Mesendoderm (in vitro differentiated cells): ENCODE measurements around the gene OR5H2.
"Not testable (repeated sequence)": the region's sequence is repeated elsewhere in the genome, so short reads cannot be mapped to it uniquely, and the experiment has no call there.

Experiments
- DNase-seq: peaks from one replicate; pipeline ENCODE4 v3.0.0; 2013
- H2AK5ac ChIP-seq: 2 replicates; pipeline ENCODE4 v1.6.1; 2013; ENCODE audit warnings: low read length, inconsistent platforms
- H2BK120ac ChIP-seq: 2 replicates; pipeline ENCODE4 v1.6.1; 2013; ENCODE audit warnings: low read depth, mild to moderate bottlenecking, low read length, moderate library complexity, mixed read lengths
- H2BK15ac ChIP-seq: replicated peaks from 2 replicates; pipeline ENCODE4 v1.6.1; 2013; ENCODE audit warnings: low read depth, mild to moderate bottlenecking, moderate library complexity
- H2BK5ac ChIP-seq: 2 replicates; pipeline ENCODE4 v1.6.1; 2013; ENCODE audit warnings: low read length, inconsistent platforms
- H3K18ac ChIP-seq: 2 replicates; pipeline ENCODE4 v1.6.1; 2013; ENCODE audit warnings: mild to moderate bottlenecking, low read length, mixed read lengths
- H3K23ac ChIP-seq: one replicate; pipeline ENCODE4 v1.6.1; 2013; ENCODE audit warnings: low read length
- H3K27ac ChIP-seq: 2 replicates; pipeline ENCODE4 v1.5.1; 2013; ENCODE audit warnings: low read depth, mild to moderate bottlenecking, inconsistent platforms, low read length, moderate library complexity
- H3K27me3 ChIP-seq: 2 replicates; pipeline ENCODE4 v1.6.1; 2013; ENCODE audit warnings: low read length, control low read depth, mild to moderate bottlenecking, inconsistent platforms; ENCODE audit not compliant: insufficient read depth, poor library complexity
- H3K36me3 ChIP-seq: 2 replicates; pipeline ENCODE4 v1.6.1; 2013; ENCODE audit warnings: low read length, inconsistent platforms; ENCODE audit not compliant: control insufficient read depth, insufficient read depth
- H3K4ac ChIP-seq: one replicate; pipeline ENCODE4 v1.6.1; 2013; ENCODE audit warnings: low read depth, mild to moderate bottlenecking, low read length, moderate library complexity
- H3K4me1 ChIP-seq: 2 replicates; pipeline ENCODE4 v1.6.1; 2013; ENCODE audit warnings: low read depth, low read length, inconsistent platforms; ENCODE audit not compliant: control insufficient read depth
- H3K4me2 ChIP-seq: 2 replicates; pipeline ENCODE4 v1.6.1; 2013; ENCODE audit warnings: low read length
- H3K4me3 ChIP-seq: 2 replicates; pipeline ENCODE4 v1.5.1; 2013; ENCODE audit warnings: mild to moderate bottlenecking, low read length
- H3K56ac ChIP-seq: one replicate; pipeline ENCODE4 v1.6.1; 2013; ENCODE audit warnings: low read length
- H3K79me1 ChIP-seq: 2 replicates; pipeline ENCODE4 v1.6.1; 2013; ENCODE audit warnings: low read length, inconsistent platforms
- H3K79me2 ChIP-seq: 2 replicates; pipeline ENCODE4 v1.6.1; 2013; ENCODE audit warnings: mild to moderate bottlenecking, low read length; ENCODE audit not compliant: control insufficient read depth, insufficient read depth
- H3K9ac ChIP-seq: 2 replicates; pipeline ENCODE4 v1.6.1; 2013; ENCODE audit warnings: low read length, inconsistent platforms
- H4K5ac ChIP-seq: one replicate; pipeline ENCODE4 v1.6.1; 2013; ENCODE audit warnings: low read length
- H4K8ac ChIP-seq: one replicate; pipeline ENCODE4 v1.6.1; 2013; ENCODE audit warnings: low read depth, mild to moderate bottlenecking, control low read depth, low read length, moderate library complexity
- WGBS: extraction: QIAGEN DNeasy Blood & Tissue Kit; methylation state at CpG from one replicate; pipeline ENCODE4 v1.1.7; 2013; ENCODE audit warnings: low lambda C conversion rate, missing lambda C conversion rate; ENCODE audit not compliant: insufficient coverage; ENCODE audit errors: extremely low coverage; 5-methylcytosine and 5-hydroxymethylcytosine counted together

OR5H2 gene

GRCh38 chr3:98256026-98256425, 26.3 kb upstream of the OR5H2 start:
- not testable (repeated sequence) for H2AK5ac ChIP-seq, H3K79me2 ChIP-seq, H3K9ac ChIP-seq, H3K18ac ChIP-seq, H3K23ac ChIP-seq, H3K4ac ChIP-seq, H3K4me3 ChIP-seq, H2BK15ac ChIP-seq, H3K79me1 ChIP-seq, H3K27ac ChIP-seq, H3K4me1 ChIP-seq, H4K5ac ChIP-seq, H2BK120ac ChIP-seq, H3K4me2 ChIP-seq, H3K27me3 ChIP-seq, H3K36me3 ChIP-seq, H4K8ac ChIP-seq, H2BK5ac ChIP-seq
- DNase-seq = peak; percentile 72
- peak overlapping the region; percentile 57 for H3K56ac ChIP-seq
- no CpG with 5 or more reads among the region's 5 CpGs for WGBS

- peak overlapping the region; percentile 73 for H2AK5ac ChIP-seq
- no peak overlapping the region for H4K5ac ChIP-seq
- H2BK5ac ChIP-seq = no peak overlapping the region
- no peak overlapping the region for H2BK120ac ChIP-seq
- no peaks in the 10 kb centered on the region for H3K79me2 ChIP-seq
- H3K18ac ChIP-seq = no peak overlapping the region
- H3K9ac ChIP-seq = no peak overlapping the region
- H3K4ac ChIP-seq = peak overlapping the region; percentile 83
- H3K4me1 ChIP-seq = no peaks in the 10 kb centered on the region
- peak; percentile 54 for DNase-seq
- H3K23ac ChIP-seq = no peak overlapping the region
- no peak overlapping the region for H4K8ac ChIP-seq
- WGBS = no CpG with 5 or more reads among the region's 2 CpGs
- no peaks in the 10 kb centered on the region for H3K27me3 ChIP-seq
- H3K56ac ChIP-seq = no peak overlapping the region
- no peaks in the 10 kb centered on the region for H3K36me3 ChIP-seq
- no peaks in the 10 kb centered on the region for H3K79me1 ChIP-seq
- no peak overlapping the region for H3K4me3 ChIP-seq
- H3K4me2 ChIP-seq = no peak overlapping the region
- no peak overlapping the region for H3K27ac ChIP-seq
- H2BK15ac ChIP-seq = no peak overlapping the region
Measured at GRCh38 chr3:98259707-98260106, 22.6 kb upstream of the OR5H2 start.

- Histone ChIP-seq H4K5ac (no peak overlapping the region), H3K4me2 (no peak overlapping the region), H3K36me3 (no peaks in the 10 kb centered on the region), H3K9ac (no peak overlapping the region), H3K79me1 (no peaks in the 10 kb centered on the region), H3K18ac (no peak overlapping the region), H2AK5ac (no peak overlapping the region), H3K79me2 (no peaks in the 10 kb centered on the region), H2BK120ac (no peak overlapping the region), H3K23ac (no peak overlapping the region), H3K27ac (no peak overlapping the region), H3K4me3 (no peak overlapping the region), H3K4me1 (no peaks in the 10 kb centered on the region), H4K8ac (no peak overlapping the region), H2BK15ac (no peak overlapping the region), H3K27me3 (no peaks in the 10 kb centered on the region), H3K4ac (no peak overlapping the region), H3K56ac (no peak overlapping the region), H2BK5ac (no peak overlapping the region)
- DNase-seq = no peak
- WGBS = no CpG with 5 or more reads among the region's 2 CpGs
Measured at GRCh38 chr3:98262046-98262445, 20.3 kb upstream of the OR5H2 start.

- H3K4me1 ChIP-seq = no peaks in the 10 kb centered on the region
- no peak within 1 kb of the TSS for H2BK15ac ChIP-seq
- WGBS = 100% methylated on average over 1 of the region's 3 CpGs
- H3K4ac ChIP-seq = no peak within 1 kb of the TSS
- H3K79me2 ChIP-seq = no peaks in the 10 kb centered on the region
- H3K79me1 ChIP-seq = no peaks in the 10 kb centered on the region
- H2BK5ac ChIP-seq = no peak within 1 kb of the TSS
- no peak within 1 kb of the TSS for H3K4me3 ChIP-seq
- DNase-seq = no peak
- no peaks in the 10 kb centered on the region for H3K36me3 ChIP-seq
- H2AK5ac ChIP-seq = no peak within 1 kb of the TSS
- H3K27me3 ChIP-seq = no peaks in the 10 kb centered on the region
- H3K56ac ChIP-seq = no peak within 1 kb of the TSS
- no peak within 1 kb of the TSS for H3K4me2 ChIP-seq
- H3K23ac ChIP-seq = no peak within 1 kb of the TSS
- H4K8ac ChIP-seq = no peak within 1 kb of the TSS
- H3K18ac ChIP-seq = no peak within 1 kb of the TSS
- no peak within 1 kb of the TSS for H4K5ac ChIP-seq
- H2BK120ac ChIP-seq = no peak within 1 kb of the TSS
- H3K9ac ChIP-seq = no peak within 1 kb of the TSS
- no peak within 1 kb of the TSS for H3K27ac ChIP-seq
Measured at GRCh38 chr3:98263944-98264343, 18.4 kb upstream of the OR5H2 start, which contains the start of gene OR5H6. Gene OR5H6 (plus strand): TSS chr3:98264244. CDS start chr3:98264333, 89 bp downstream.

GRCh38 chr3:98269846-98270245, 12.5 kb upstream of the OR5H2 start:
- no peak overlapping the region for H3K4ac ChIP-seq
- H3K4me2 ChIP-seq = no peak overlapping the region
- H4K8ac ChIP-seq = no peak overlapping the region
- no peak overlapping the region for H3K9ac ChIP-seq
- H3K27ac ChIP-seq = no peak overlapping the region
- H3K79me2 ChIP-seq = no peaks in the 10 kb centered on the region
- no peak overlapping the region for H2BK5ac ChIP-seq
- no peaks in the 10 kb centered on the region for H3K79me1 ChIP-seq
- no CpG with 5 or more reads among the region's 3 CpGs for WGBS
- H3K27me3 ChIP-seq = no peaks in the 10 kb centered on the region
- H4K5ac ChIP-seq = no peak overlapping the region
- no peak overlapping the region for H2AK5ac ChIP-seq
- no peak overlapping the region for H3K23ac ChIP-seq
- no peak overlapping the region for H3K56ac ChIP-seq
- H3K4me3 ChIP-seq = no peak overlapping the region
- H2BK120ac ChIP-seq = no peak overlapping the region
- H3K4me1 ChIP-seq = no peaks in the 10 kb centered on the region
- no peaks in the 10 kb centered on the region for H3K36me3 ChIP-seq
- H3K18ac ChIP-seq = no peak overlapping the region
- DNase-seq = no peak
- no peak overlapping the region for H2BK15ac ChIP-seq

GRCh38 chr3:98272126-98272525, 10.2 kb upstream of the OR5H2 start:
- DNase-seq = peak; percentile 18
- H3K79me2 ChIP-seq = no peaks in the 10 kb centered on the region
- no peak overlapping the region for H3K4me3 ChIP-seq
- H3K27me3 ChIP-seq = no peaks in the 10 kb centered on the region
- no peak overlapping the region for H3K4ac ChIP-seq
- no peak overlapping the region for H4K8ac ChIP-seq
- H3K18ac ChIP-seq = no peak overlapping the region
- no CpG with 5 or more reads among the region's 3 CpGs for WGBS
- no peaks in the 10 kb centered on the region for H3K4me1 ChIP-seq
- no peak overlapping the region for H2BK15ac ChIP-seq
- no peak overlapping the region for H3K56ac ChIP-seq
- H3K36me3 ChIP-seq = no peaks in the 10 kb centered on the region
- H3K27ac ChIP-seq = no peak overlapping the region
- H3K9ac ChIP-seq = no peak overlapping the region
- no peak overlapping the region for H2BK120ac ChIP-seq
- H3K23ac ChIP-seq = no peak overlapping the region
- H2BK5ac ChIP-seq = no peak overlapping the region
- no peaks in the 10 kb centered on the region for H3K79me1 ChIP-seq
- H2AK5ac ChIP-seq = no peak overlapping the region
- no peak overlapping the region for H4K5ac ChIP-seq
- H3K4me2 ChIP-seq = no peak overlapping the region
